NCI-H1417 treated with DMSO at 0.1 percent for 48 hours (cell line): ENCODE results near the gene PHF21B.

Experiments
- DNase-seq: peaks from one replicate; lab custom pipeline; 2025; lab: John Stamatoyannopoulos, UW

Gene PHF21B

DNA sequence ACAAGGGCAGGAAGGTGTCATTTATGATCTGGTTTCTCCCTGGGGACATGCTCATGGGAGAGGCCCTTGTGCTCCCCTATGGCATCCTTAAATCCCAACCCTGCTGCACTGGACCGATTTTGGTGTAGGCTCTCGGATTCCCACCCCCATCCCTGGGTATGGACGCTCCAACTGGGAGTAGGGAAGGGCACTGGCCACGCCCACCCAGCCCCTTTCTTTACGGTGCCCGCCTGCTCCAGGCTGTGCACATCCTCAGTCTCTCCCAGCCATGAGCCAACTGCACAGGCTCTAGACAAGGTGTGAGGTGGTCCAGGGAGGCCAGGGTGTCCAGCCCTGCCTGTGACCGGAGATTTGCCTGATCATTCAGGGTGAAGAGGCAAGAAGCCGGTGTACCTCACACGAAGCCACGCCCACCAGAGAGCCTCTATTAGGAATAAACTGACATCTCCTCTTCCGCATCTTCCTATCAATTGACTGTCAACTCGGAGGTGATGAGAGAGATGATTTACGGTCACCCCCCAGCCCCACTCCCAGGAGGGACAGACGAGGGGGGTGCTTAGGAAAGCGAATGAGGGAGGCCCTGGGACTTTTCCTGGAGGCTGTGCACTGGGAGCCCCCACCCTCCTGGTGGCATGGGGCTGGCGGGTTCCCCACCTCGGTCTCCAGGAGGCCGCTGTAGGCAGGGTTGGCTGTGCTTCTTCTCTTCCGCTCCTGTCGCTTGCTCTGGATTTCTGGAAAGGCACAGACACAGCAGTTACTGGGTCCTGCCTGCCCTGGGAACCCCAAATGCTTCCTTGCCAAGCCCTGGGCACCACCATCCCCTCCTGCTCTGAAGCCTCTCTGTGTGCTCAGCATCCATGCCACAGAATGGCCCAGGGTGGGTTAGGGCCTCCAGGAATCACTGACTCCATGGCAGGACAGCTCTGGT, 116.7 kb downstream of the PHF21B start:
- DNase-seq: no peak

- no peak for DNase-seq
Observed at GRCh38 chr22:44892243-44892642, 117.6 kb downstream of the PHF21B start.

- no peak for DNase-seq
Observed at GRCh38 chr22:44891791-44892190, 118.0 kb downstream of the PHF21B start.

DNA sequence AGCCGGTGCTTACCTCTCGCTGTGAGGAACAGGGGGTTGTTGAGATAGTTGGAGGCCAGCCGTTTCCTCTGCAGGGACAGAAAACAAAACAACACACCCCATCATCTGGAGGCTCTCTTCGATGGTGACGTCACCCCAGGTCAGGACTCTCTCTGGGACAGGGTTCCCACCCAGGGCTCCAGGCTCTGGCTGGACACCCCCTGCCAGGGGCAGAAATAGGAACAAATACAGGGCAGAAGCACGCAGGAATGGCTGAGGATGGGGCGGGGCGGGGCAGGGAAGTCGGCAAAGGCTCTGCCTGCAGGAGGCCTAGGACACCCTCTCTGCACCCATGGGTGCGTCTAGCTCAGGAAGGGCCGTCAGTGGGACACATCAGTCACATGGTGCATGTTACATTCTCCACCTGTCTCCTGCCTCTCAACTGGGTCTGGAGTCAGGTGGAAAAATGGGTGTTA, 118.5 kb downstream of the PHF21B start:
- DNase-seq: no peak

GRCh38 chr22:44890416-44891292, 119.2 kb downstream of the PHF21B start:
- DNase-seq: no peak

- DNase-seq: no peak
Observed at GRCh38 chr22:44889255-44889878, 120.4 kb downstream of the PHF21B start.

DNA sequence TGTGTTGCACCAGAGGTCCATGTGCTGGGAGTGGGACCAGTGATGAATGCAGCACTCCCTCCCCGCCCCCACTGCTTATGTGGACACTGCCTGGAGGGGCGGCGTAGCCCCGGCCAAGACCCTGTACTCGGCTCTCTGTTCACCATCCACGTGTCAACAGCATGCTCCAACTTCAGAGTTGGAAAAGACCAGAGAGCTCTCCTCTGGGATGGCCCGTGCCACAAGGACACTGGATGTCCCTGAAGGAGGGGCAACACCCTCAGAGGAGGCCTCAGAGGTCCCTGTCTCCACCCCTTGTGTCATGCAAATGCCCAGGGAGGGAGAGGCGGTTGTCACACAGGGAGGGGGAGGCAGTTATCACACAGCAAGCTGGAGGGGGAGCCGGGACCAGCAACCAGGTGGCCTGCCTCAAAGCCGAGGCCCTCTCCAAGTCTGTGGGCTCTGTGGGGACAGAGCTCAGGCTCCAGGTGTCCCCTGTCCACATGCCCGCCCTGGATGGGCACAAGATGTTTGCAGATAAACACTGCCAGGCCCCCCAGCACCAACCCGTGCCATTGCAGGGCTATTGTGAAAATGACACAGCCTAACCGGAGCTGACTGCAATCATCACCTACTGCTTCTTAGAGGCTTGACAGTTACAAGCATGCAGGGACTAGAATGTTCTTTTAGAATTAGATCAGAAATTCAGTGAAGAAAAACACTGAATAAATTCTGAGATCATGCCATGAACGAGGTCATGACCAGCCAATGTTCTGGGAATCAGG, 121.1 kb downstream of the PHF21B start:
- no peak for DNase-seq

DNA sequence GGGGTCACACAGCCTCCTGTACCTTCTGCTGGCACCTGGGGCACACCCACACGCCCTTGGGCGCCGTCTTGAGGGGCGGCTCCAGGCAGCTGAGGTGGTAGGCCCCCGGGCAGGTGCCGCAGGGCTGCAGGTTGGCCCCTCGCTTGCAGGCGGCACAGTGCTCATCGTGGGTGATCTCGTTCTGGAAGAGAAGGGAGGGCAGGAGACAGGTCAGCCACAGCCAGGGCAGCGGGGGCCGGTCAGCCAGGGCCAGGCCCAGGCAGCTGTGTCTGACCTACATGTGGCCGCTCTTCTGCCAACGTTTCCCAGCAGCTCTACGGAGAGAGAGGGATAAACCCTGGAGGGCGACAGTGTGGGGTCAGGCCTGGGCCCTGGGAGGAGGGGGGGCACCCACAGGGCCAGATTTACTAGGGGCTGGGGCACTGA, 121.9 kb downstream of the PHF21B start:
- DNase-seq: no peak

- DNase-seq: no peak
Observed at GRCh38 chr22:44885806-44886360, 123.9 kb downstream of the PHF21B start.

DNA sequence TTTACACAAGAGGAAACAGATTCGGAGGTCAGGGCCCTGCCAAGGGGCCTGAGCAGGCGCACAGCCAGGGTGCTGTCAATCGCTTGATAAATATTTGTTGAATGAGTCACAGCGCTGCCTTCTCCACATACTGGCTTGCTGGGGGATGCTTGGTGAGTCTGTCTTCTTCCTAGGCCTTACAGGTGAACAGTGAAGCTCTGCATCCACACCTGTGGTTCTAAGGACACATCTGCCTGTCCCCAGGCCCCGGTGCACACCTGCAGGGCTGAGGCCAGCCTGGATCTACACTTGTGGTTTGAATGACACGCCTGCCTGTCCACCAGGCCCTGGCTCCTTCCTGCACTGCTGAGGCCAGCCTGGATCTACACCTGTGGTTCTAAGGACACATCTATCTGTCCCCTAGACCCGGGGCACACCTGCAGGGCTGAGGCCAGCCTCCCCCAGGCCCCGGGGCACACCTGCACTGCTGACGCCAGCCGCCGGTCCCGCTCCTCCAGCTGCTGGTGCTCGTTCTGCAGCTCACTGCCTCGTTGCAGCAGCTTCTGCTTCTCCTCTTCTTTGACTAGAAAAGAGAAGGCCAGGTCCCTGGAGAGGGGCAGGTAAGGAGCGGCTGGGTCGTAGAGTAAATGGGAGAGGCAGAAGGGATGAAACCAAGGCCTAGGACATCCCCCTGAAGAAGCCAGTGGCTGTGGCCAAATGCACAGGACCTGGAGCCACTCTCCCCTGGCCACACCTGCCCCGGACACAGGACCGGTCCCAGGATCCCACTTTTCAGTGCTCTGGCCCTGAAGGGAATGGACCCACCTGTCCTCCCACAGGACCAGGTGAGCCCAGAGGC, 124.6 kb downstream of the PHF21B start:
- DNase-seq: no peak

- no peak for DNase-seq
Observed at GRCh38 chr22:44884562-44884961, 125.2 kb downstream of the PHF21B start.

- no peak for DNase-seq
Observed at GRCh38 chr22:44883011-44883421, 126.8 kb downstream of the PHF21B start.

- no peak for DNase-seq
Observed at GRCh38 chr22:44882226-44882905, 127.4 kb downstream of the PHF21B start.

GRCh38 chr22:44881624-44882023, 128.2 kb downstream of the PHF21B start:
- no peak for DNase-seq

DNA sequence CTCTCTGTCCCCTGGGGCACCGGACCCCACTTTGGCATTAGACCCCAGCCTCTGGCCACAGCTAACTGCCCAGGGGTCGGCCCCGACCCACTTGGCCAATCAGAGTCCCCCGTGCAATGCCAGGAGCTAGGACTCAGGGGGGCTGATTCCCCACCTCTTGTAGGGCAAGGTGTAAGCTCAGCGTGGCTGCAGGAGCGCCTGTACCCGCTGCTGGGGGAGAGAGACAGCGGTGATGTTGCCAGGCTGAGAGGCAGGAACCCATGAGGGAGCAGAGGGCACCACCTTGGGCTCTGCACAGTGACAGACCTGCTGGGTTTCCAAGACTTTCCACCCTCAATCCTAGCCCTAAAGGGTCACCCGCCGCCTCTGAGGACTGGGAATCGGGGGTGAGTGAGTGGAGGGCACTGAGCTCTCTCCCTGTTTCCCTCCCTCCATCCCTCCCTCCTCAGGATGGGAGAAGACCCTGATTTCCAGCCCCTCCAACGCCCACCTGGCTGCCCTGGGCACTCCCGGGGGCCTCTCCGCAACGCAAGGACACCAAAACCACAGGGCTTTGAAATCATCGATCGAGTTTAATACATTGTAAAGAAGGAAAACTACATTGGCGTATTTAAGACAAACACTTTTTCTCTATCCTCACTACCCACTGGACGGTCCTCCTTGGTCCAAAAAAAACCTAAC, 129.1 kb downstream of the PHF21B start:
- no peak for DNase-seq

DNA sequence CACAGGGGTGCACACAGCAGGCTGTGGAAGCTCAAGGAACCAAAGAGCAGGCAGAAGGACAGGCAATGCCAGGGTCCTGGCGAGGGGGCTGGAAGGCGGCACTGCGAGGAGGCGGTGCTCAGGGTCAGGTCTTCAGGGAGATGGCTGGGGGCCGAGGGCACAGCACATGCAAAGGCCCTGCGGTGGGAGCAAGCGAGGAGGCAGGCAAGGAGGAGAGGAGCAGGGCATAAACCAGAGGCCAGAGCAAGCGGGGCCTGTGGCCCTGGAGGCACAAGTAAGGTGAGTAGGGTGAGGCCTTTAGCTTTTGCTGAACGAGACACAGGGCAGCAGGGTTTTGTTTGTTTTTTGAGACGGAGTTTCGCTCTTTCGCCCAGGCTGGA, 130.5 kb downstream of the PHF21B start:
- DNase-seq: no peak

DNA sequence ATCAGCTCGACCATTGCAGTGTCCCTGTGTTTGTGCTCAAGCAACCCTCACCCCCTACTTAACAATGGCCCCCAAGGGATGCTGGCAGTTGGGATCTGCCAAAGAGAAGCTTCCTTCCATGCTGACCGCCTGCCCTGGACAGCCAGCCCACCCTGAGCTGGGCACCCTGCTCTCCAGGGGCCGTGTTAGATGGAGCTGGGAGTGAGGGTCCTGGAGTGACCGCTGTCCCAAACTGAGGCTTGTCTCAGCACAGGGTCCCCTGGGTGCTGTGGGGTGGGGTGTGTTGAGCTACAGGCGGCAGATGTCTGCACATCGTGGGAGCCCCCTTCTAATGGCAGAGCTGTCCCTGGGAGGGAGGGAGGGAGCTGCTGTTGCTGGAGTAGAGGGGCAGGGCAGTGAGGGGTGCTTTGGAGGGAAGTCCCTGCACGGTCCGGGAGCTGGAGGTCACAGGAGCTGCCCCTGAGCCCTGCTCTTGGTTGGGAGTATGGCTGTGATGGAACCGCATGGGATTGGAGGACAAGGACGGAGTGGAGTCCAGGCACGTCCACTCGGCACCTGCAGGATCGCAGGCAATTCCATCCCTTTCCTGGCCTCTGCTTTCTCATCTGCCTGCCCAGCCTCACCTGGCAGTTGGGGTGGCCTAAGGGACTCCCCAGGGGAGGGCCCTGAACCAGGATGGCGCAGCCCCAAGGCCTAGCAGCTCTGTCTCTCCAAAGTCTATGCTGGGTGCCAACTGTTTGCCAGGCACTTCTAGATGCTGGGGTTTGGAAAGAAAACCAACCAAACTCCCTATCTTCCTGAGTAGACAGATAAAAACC, 131.1 kb downstream of the PHF21B start:
- no peak for DNase-seq

GRCh38 chr22:44876921-44877320, 132.9 kb downstream of the PHF21B start:
- DNase-seq: no peak
